CD14-positive monocyte (primary cell): Measurements from ENCODE around the gene YKT6. TPM values are rescaled to one million over a fixed set of nuclear protein-coding genes. Genes with fewer than 3 reads are reported as not detected.
"Not testable (repeated sequence)": the region's sequence is repeated elsewhere in the genome, so short reads cannot be mapped to it uniquely, and the experiment has no call there.

Experiments
- DNase-seq, 3 donors: peaks; one replicate each; pipeline ENCODE4 v3.0.0-alpha.2; 2011 to 2022
- H2AFZ ChIP-seq: 2 replicates; pipeline ENCODE4 v1.6.0; 2012; ENCODE audit warnings: mild to moderate bottlenecking, low read depth, low read length, inconsistent platforms; ENCODE audit not compliant: insufficient read depth, poor library complexity, severe bottlenecking
- H3K27ac ChIP-seq, 2 donors: 1 replicate in 1 of 2; 2 replicates in 1 of 2; pipeline ENCODE4 v1.5.1; 2012 to 2013; ENCODE audit warnings: low read length in 2 of 2, control low read depth in 1 of 2, inconsistent platforms in 1 of 2, low read depth in 1 of 2, mild to moderate bottlenecking in 1 of 2
- H3K27me3 ChIP-seq, 2 donors: one replicate each; pipeline versions ENCODE4 v1.6.0 to v1.6.1; 2011 to 2013; ENCODE audit warnings: low read length in 2 of 2; ENCODE audit not compliant: control insufficient read depth in 2 of 2, insufficient read depth in 2 of 2
- H3K36me3 ChIP-seq, 2 donors: replicated peaks in 1 of 2; 1 replicate in 1 of 2; 2 replicates in 1 of 2; pipeline versions ENCODE4 v1.5.1 to v1.6.1; 2012 to 2013; ENCODE audit warnings: low read length in 2 of 2, control low read depth in 1 of 2, inconsistent platforms in 1 of 2, mild to moderate bottlenecking in 1 of 2; ENCODE audit not compliant: insufficient read depth in 2 of 2, control insufficient read depth in 1 of 2
- H3K4me1 ChIP-seq, 2 donors: 1 replicate in 1 of 2; 2 replicates in 1 of 2; pipeline versions ENCODE4 v1.5.1 to v1.6.1; 2012 to 2013; ENCODE audit warnings: low read length in 2 of 2, control low read depth in 1 of 2, inconsistent platforms in 1 of 2, mild to moderate bottlenecking in 1 of 2, moderate library complexity in 1 of 2; ENCODE audit not compliant: insufficient read depth in 2 of 2, control insufficient read depth in 1 of 2
- H3K4me2 ChIP-seq: replicated peaks from 2 replicates; pipeline ENCODE3; 2012; ENCODE audit warnings: low read length, moderate library complexity, mild to moderate bottlenecking; ENCODE audit not compliant: poor library complexity, severe bottlenecking; ENCODE audit errors: extremely low read depth
- H3K4me3 ChIP-seq, 3 experiments: fragments of 200-600 bp in 1 of 3; sonication (generic) in 1 of 3; replicated peaks in 1 of 3; 1 replicate in 2 of 3; 2 replicates in 1 of 3; pipeline ENCODE4 v1.5.1; 2011 to 2013; ENCODE audit warnings: low read length in 3 of 3, mild to moderate bottlenecking in 3 of 3, control low read depth in 2 of 3, low read depth in 2 of 3, inconsistent platforms in 1 of 3, moderate library complexity in 1 of 3
- H3K79me2 ChIP-seq: 2 replicates; pipeline ENCODE4 v1.6.0; 2012; ENCODE audit warnings: mild to moderate bottlenecking, control low read depth, inconsistent platforms, low read length, moderate library complexity; ENCODE audit not compliant: insufficient read depth
- H3K9ac ChIP-seq: 2 replicates; pipeline ENCODE4 v1.6.0; 2017; ENCODE audit warnings: low read length, mild to moderate bottlenecking; ENCODE audit not compliant: insufficient read depth, poor library complexity, severe bottlenecking
- H3K9me3 ChIP-seq, 2 donors: replicated peaks in 1 of 2; 1 replicate in 1 of 2; 2 replicates in 1 of 2; pipeline versions ENCODE4 v1.5.1 to v1.6.1; 2012 to 2013; ENCODE audit warnings: low read length in 2 of 2, control low read depth in 1 of 2; ENCODE audit not compliant: control insufficient read depth in 1 of 2, insufficient read depth in 1 of 2
- H4K20me1 ChIP-seq: 2 replicates; pipeline ENCODE4 v1.6.0; 2012; ENCODE audit warnings: mild to moderate bottlenecking, low read length, control low read depth, moderate library complexity; ENCODE audit not compliant: insufficient read depth
- H3K27ac Mint-ChIP-seq, 7 donors: one replicate each; pipeline ENCODE4 v1.8.0; 2020; ENCODE audit warnings: mild to moderate bottlenecking in 7 of 7, mixed read lengths in 7 of 7, moderate library complexity in 6 of 7, inconsistent platforms in 2 of 7
- H3K27me3 Mint-ChIP-seq, 3 donors: one replicate each; pipeline ENCODE4 v1.8.0; 2021 to 2022; ENCODE audit warnings: low read depth in 3 of 3, mild to moderate bottlenecking in 3 of 3, mixed read lengths in 3 of 3, moderate library complexity in 3 of 3, inconsistent platforms in 1 of 3
- H3K36me3 Mint-ChIP-seq, 2 donors: one replicate each; pipeline ENCODE4 v1.8.0; 2020; ENCODE audit warnings: mixed read lengths in 2 of 2, inconsistent platforms in 1 of 2, mild to moderate bottlenecking in 1 of 2
- H3K4me1 Mint-ChIP-seq: one replicate; pipeline ENCODE4 v1.8.0; 2020; ENCODE audit warnings: mild to moderate bottlenecking, mixed read lengths
- H3K4me3 Mint-ChIP-seq, 2 donors: one replicate each; pipeline ENCODE4 v1.8.0; 2020; ENCODE audit warnings: mild to moderate bottlenecking in 2 of 2, mixed read lengths in 2 of 2, moderate library complexity in 1 of 2
- H3K9me3 Mint-ChIP-seq, 7 donors: one replicate each; pipeline ENCODE4 v1.8.0; 2020 to 2022; ENCODE audit warnings: mixed read lengths in 7 of 7, mild to moderate bottlenecking in 6 of 7, moderate library complexity in 6 of 7, inconsistent platforms in 2 of 7
- WGBS: methylation state at CpG from one replicate; pipeline ENCODE4 v1.1.5; 2013; ENCODE audit warnings: missing lambda C conversion rate; ENCODE audit not compliant: insufficient coverage; 5-methylcytosine and 5-hydroxymethylcytosine counted together
- intact Hi-C, 2 donors: fragments of 100-400 bp; cut with micrococcal nuclease; formaldehyde crosslinking; loops; one replicate each; pipeline versions ENCODE4 v1.15.0 to v1.15.1; 2023
- polyA plus RNA-seq, 3 donors: library from polyadenylated mRNA; depleted of rRNA in 1 of 3; unstranded in 2 of 3; stranded (reverse) in 1 of 3; fragments of 300-500 nt in 2 of 3; fragments of >200 nt in 1 of 3; fragmentation: Illumina TruSeq in 2 of 3; gene quantifications; 1 replicate in 2 of 3; 2 replicates in 1 of 3; pipeline ENCODE4 v1.2.3, GENCODE V29; 2012 to 2021
- TF ChIP-seq, protein P1 (sequence below): fragments of 200-600 bp; IDR thresholded peaks from one replicate; pipeline ENCODE4 v1.8.0; 2022; ENCODE audit warnings: antibody characterized with exemption, mild to moderate bottlenecking

The YKT6 gene
- polyA plus RNA-seq, 3 donors = 26.4 to 45.7 (median 35.2) TPM

DNA sequence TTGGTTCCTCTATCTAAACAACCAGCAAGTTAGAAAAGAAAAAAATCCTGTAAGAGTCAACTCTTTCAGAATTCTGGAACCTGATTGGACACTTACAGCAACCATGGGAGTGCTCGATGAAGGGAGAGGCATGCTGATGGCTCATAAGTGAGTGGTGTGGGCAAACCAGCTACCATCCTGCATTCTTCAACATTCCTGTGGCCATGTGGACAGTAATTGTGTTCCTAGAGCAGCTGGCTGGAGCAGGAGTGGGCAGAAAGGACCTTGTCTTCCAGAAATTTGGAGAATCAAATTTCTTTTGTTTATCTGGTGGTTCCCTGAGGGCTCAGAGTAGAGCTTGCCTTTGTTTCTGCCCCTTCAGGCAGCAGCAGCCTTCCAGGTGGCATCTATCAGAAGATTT lies 37.2 kb upstream of the YKT6 start:
- H3K27me3 Mint-ChIP-seq = peaks cover 5 to 9% (median 7%) of the 10 kb centered on the region in 3 donors
- no peak for DNase-seq
- Histone ChIP-seq H3K4me3 (no peak overlapping the region), H3K27me3 (no peaks in the 10 kb centered on the region), H3K27ac (no peak overlapping the region), H2AFZ (no peak overlapping the region), H3K4me1 (no peaks in the 10 kb centered on the region), H3K9ac (no peak overlapping the region), H3K79me2 (no peaks in the 10 kb centered on the region), H3K36me3 (no peaks in the 10 kb centered on the region), H3K4me2 (no peak overlapping the region), H3K9me3 (peaks cover 0 to 3% of the 10 kb centered on the region in 2 donors), H4K20me1 (no peaks in the 10 kb centered on the region)
- H3K4me3 Mint-ChIP-seq = no peak overlapping the region
- intact Hi-C loops = no loop called here
- H3K9me3 Mint-ChIP-seq = peaks cover 2 to 9% (median 4%) of the 10 kb centered on the region in 7 donors
- no peak overlapping the region for H3K27ac Mint-ChIP-seq
- H3K36me3 Mint-ChIP-seq = no peaks in the 10 kb centered on the region
- H3K4me1 Mint-ChIP-seq = peaks cover 3% of the 10 kb centered on the region
- TF ChIP-seq, protein P1, sequence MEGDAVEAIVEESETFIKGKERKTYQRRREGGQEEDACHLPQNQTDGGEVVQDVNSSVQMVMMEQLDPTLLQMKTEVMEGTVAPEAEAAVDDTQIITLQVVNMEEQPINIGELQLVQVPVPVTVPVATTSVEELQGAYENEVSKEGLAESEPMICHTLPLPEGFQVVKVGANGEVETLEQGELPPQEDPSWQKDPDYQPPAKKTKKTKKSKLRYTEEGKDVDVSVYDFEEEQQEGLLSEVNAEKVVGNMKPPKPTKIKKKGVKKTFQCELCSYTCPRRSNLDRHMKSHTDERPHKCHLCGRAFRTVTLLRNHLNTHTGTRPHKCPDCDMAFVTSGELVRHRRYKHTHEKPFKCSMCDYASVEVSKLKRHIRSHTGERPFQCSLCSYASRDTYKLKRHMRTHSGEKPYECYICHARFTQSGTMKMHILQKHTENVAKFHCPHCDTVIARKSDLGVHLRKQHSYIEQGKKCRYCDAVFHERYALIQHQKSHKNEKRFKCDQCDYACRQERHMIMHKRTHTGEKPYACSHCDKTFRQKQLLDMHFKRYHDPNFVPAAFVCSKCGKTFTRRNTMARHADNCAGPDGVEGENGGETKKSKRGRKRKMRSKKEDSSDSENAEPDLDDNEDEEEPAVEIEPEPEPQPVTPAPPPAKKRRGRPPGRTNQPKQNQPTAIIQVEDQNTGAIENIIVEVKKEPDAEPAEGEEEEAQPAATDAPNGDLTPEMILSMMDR = no peak
- WGBS = 100% methylated on average over 1 of the region's 1 CpG

DNA sequence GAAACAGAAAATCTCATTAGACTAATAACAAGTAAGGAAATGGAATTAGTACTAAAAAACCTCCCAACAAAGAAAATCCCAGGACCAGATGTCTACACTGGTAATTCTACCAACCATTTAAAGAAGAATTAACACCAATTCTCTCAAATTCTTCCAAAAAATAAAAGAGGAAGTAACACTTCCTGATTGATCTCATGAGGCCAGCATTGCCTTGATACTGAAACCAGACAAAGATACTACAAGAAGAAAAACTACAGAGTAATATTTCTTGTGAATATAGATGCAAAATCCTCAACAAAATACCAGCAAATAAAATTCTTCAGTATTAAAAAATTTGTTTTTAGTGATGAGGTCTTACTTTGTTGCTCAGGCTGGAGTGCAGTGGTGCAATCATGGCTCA lies 32.9 kb upstream of the YKT6 start:
- no peaks in the 10 kb centered on the region for H3K79me2 ChIP-seq
- H3K4me1 Mint-ChIP-seq = peaks cover 3% of the 10 kb centered on the region
- no peak overlapping the region for H3K4me2 ChIP-seq
- no peaks in the 10 kb centered on the region for H3K36me3 Mint-ChIP-seq
- no peaks in the 10 kb centered on the region for H4K20me1 ChIP-seq
- H3K27me3 Mint-ChIP-seq = peaks cover 0 to 5% (median 2%) of the 10 kb centered on the region in 3 donors
- no peaks in the 10 kb centered on the region for H3K27me3 ChIP-seq
- no peak overlapping the region for H3K4me3 ChIP-seq
- H3K9me3 ChIP-seq = peaks cover 0 to 3% of the 10 kb centered on the region in 2 donors
- TF ChIP-seq, protein P1 = no peak
- H3K27ac Mint-ChIP-seq = no peak overlapping the region
- peaks cover 2 to 12% (median 8%) of the 10 kb centered on the region in 7 donors for H3K9me3 Mint-ChIP-seq
- no peak overlapping the region for H3K4me3 Mint-ChIP-seq
- DNase-seq = peak in 1 of 3 donors; percentile 14
- H2AFZ ChIP-seq = no peak overlapping the region
- no peaks in the 10 kb centered on the region for H3K36me3 ChIP-seq
- no peak overlapping the region for H3K27ac ChIP-seq
- H3K9ac ChIP-seq = no peak overlapping the region
- intact Hi-C loops = no loop called here
- H3K4me1 ChIP-seq = no peaks in the 10 kb centered on the region

DNA sequence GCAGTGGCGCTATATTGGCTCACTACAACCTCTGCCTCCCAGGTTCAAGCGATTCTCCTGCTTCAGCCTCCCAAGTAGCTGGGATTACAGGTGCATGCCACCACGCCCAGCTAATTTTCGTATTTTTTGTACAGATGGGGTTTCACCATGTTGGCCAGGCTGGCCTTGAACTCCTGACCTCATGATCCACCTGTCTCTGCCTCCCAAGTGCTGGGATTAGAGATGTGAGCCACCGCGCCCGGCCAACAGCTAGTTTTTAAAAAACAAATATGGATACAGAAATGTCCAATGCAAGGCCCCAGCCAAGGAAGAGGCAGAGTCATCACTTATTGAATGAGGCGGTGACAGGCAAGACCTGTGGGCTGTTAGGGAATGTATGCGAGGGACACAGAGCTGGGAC lies 28.9 kb upstream of the YKT6 start:
- not testable (repeated sequence) for H3K4me1 Mint-ChIP-seq, H3K27ac Mint-ChIP-seq
- 86% methylated on average over 3 of the region's 9 CpGs for WGBS

More for the DNA sequence above, 28.9 kb upstream of the YKT6 start:
- H2AFZ ChIP-seq, DNase-seq, H3K9ac ChIP-seq, H3K4me3 ChIP-seq, H3K4me2 ChIP-seq, H3K4me3 Mint-ChIP-seq, H3K36me3 Mint-ChIP-seq, H3K27me3 Mint-ChIP-seq, H3K27ac ChIP-seq, H3K36me3 ChIP-seq, H3K4me1 ChIP-seq, H4K20me1 ChIP-seq, H3K27me3 ChIP-seq, intact Hi-C loops, H3K79me2 ChIP-seq: not testable (repeated sequence)
- peaks cover 0 to 12% of the 10 kb centered on the region in 2 donors for H3K9me3 ChIP-seq
- H3K9me3 Mint-ChIP-seq = peaks cover 5 to 13% (median 10%) of the 10 kb centered on the region in 7 donors
